Upper lobe of left lung (tissue), 4 donors: Measurements from ENCODE around the gene ERI3.

Source experiments
- CTCF ChIP-seq, 6 experiments: fragments of 450-650 bp in 4 of 6; fragments of 200-600 bp in 2 of 6; sonication (generic) in 2 of 6; IDR thresholded peaks; one replicate each; pipeline ENCODE4 v1.5.1; 2016 to 2019; ENCODE audit warnings: antibody characterized with exemption in 6 of 6
- EP300 ChIP-seq, 4 donors: sonication (generic); formaldehyde crosslinking; IDR thresholded peaks; one replicate each; pipeline ENCODE4 v1.5.1; 2017; ENCODE audit warnings: antibody characterized with exemption in 4 of 4, control low read depth in 2 of 4

- peak; percentile 51 to 83 (median 64) for TF ChIP-seq CTCF (IDR thresholded peaks at IDR 0.05)
- TF ChIP-seq EP300 (IDR thresholded peaks at IDR 0.05): no peak
Observed at GRCh38 chr1:44318097-44319088, 36.7 kb downstream of the ERI3 start.
